Hematopoietic multipotent progenitor cell treated with erythropoietin and hydrocortisone succinate and interleukin-3 and kit ligand, for 4 days (in vitro differentiated cells): ENCODE measurements around the gene SLC66A1.

Experiments used
- DNase-seq: peaks from one replicate; pipeline ENCODE4 v3.0.0-alpha.2; 2015

Gene SLC66A1

GRCh38 chr1:19365721-19366120, 53.6 kb downstream of the SLC66A1 start:
- DNase-seq, result no peak

GRCh38 chr1:19366599-19367536, 54.7 kb downstream of the SLC66A1 start:
- DNase-seq, result no peak

- DNase-seq, result no peak
Measured at GRCh38 chr1:19367584-19368041, 55.5 kb downstream of the SLC66A1 start.

GRCh38 chr1:19368050-19368449, 55.9 kb downstream of the SLC66A1 start:
- no peak for DNase-seq

- DNase-seq, result no peak
Measured at GRCh38 chr1:19368964-19369363, 56.8 kb downstream of the SLC66A1 start.

GRCh38 chr1:19369396-19370090, 57.4 kb downstream of the SLC66A1 start:
- no peak for DNase-seq

GRCh38 chr1:19370453-19371170, 58.5 kb downstream of the SLC66A1 start:
- peak; percentile 81 for DNase-seq

GRCh38 chr1:19371226-19372135, 59.4 kb downstream of the SLC66A1 start:
- no peak for DNase-seq

GRCh38 chr1:19372136-19372514, 60.0 kb downstream of the SLC66A1 start:
- DNase-seq, result no peak

GRCh38 chr1:19372602-19373001, 60.5 kb downstream of the SLC66A1 start:
- no peak for DNase-seq

GRCh38 chr1:19373211-19374082, 61.3 kb downstream of the SLC66A1 start:
- no peak for DNase-seq

GRCh38 chr1:19374083-19374801, 62.1 kb downstream of the SLC66A1 start:
- peak; percentile 41 for DNase-seq

- DNase-seq, result no peak
Measured at GRCh38 chr1:19374926-19375325, 62.8 kb downstream of the SLC66A1 start.

- no peak for DNase-seq
Measured at GRCh38 chr1:19375631-19376400, 63.7 kb downstream of the SLC66A1 start.

- DNase-seq, result no peak
Measured at GRCh38 chr1:19376428-19377372, 64.6 kb downstream of the SLC66A1 start.

- DNase-seq, result no peak
Measured at GRCh38 chr1:19377812-19378718, 65.9 kb downstream of the SLC66A1 start.
